C4-2B (cell line): ENCODE data around the gene IGFBP7.

ENCODE experiments used
- H3K27ac ChIP-seq: fragments of 450-650 bp; 2 replicates; pipeline ENCODE4 v1.5.1; 2017
- CTCF ChIP-seq: fragments of 450-650 bp; conservative IDR thresholded peaks from 2 replicates; pipeline ENCODE4 v1.5.1; 2017; ENCODE audit warnings: mild to moderate bottlenecking
- ZFX ChIP-seq: fragments of 450-650 bp; IDR thresholded peaks from 2 replicates; pipeline ENCODE4 v1.6.1; 2017

IGFBP7 gene

DNA sequence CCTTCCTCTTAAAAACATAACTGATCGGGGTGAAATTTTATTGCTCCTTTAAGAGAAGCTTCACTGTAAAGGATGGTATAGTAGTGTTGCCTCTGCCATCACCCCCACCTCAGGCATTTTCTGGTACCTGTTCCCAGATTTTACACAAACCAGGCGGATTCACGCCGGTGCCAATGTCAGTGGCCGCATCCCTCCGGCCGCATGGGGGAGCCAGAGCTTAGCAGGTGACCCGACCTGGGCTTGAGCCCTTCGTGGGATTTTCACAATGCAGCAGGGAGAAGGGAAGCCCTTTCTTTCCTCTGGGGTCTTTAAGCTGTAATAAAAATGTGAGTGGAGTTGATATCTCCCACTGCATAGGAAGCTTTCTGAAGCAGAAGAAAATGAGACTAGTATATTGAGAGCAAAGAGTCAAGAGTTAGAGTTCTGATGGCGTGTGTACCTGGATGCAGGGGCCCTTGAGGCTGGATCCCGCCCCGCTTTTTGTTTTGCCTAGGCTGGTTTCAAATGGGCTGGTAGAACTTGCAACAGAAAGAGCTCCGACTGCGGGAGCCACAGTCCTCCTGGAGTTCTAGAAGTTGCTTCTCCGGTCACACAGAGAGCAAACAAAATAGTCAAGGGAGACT is 72.1 kb downstream of the IGFBP7 start:
- TF ChIP-seq ZFX, result no peak
- TF ChIP-seq CTCF, result peak; percentile 93
- H3K27ac ChIP-seq, result no peak overlapping the region

- TF ChIP-seq ZFX, result no peak
- no peak overlapping the region for H3K27ac ChIP-seq
These were observed 75.7 kb downstream of the IGFBP7 start for GRCh38 chr4:57034520-57034919.

DNA sequence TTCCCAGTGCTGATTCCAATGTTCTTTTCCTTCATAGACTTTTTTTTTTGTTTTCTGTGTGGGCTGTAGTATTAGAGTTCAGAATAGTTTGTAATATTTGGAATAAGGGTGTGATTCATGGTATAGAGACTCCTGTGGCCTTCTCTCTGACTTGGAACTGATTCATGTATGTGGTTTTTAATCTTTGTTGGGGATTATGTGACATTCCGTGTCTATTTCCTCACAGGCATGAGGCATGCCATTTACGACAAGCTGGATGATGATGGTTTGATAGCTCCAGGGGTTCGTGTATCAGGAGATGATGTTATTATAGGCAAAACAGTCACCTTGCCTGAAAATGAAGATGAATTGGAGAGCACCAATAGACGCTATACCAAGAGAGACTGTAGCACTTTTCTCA is 87.1 kb downstream of the IGFBP7 start:
- no peak overlapping the region for H3K27ac ChIP-seq
- TF ChIP-seq ZFX, result no peak
- no peak for TF ChIP-seq CTCF

DNA sequence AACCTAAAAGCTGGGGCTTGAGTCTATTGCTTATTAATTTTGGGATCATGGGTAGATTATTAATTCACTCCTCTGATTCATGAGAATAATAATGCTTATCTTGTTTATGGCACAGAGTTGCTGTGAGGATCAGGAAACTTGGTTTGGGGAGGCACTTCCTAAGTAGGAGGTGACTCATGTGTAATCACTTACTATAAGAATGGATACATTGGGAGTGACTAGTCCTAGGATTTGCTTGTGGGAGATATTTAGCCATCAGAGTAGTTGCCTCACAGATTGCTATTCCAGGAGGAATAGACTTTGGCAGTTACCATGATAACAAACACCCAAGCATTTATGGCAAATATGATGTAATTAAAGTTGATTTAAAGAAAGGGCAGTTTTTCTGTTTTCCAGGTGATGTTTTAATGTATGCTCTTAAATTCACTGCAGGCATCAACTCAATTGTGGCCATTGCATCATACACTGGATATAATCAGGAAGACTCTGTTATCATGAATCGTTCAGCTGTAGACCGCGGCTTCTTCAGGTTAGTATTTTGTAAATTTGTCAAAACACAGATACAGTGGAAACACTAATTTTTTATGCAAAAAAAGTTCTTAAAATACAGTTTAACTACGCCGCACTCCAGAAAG is 89.6 kb downstream of the IGFBP7 start:
- TF ChIP-seq ZFX (no peak), CTCF (no peak)
- no peak overlapping the region for H3K27ac ChIP-seq

DNA sequence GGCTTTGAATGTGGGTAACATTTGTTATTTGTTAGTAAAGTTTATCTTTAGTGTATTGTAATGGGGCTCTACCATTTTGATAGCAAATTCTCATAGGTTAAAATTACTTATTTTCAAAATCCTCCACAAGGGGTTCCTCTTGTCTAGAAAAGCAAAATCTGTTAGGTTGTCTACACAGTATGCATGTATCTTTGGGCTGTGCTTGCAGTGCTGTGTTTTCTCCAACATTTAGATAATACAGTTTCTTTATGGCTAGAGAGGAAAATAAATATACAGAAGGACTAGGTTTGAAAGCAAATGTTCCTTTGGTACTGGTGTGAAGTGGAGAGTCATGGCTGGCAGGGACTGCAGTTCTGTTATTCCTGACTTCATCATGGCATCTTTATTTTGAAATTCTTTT is 91.2 kb downstream of the IGFBP7 start:
- H3K27ac ChIP-seq, result no peak overlapping the region
- TF ChIP-seq CTCF (no peak), ZFX (no peak)

DNA sequence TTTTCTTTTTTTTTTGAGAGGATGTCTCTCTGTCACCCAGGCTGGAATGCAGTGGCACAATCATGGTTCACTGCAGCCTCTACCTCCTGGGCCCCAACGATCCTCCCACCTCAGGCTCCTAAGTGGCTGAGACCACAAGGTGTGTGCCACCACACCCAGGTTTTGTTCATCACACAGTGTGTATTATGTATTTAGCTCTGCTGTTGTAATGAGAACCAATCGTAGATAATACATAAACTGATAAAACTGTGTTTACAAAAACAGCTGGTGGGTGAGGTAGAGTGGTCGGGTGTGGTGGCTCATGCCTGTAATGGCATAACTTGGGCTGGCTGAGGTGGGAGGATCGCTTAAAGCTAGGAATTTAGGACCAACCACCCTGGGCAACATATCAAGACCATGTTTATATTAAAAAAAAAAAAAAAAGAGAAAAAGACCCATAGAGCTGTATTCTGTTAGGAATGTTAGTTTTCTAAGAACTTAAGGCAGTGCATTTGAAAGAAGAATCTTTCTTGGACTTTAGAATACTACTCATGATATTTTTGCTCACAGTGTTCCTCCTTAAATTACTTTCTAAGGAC is 96.6 kb downstream of the IGFBP7 start:
- no peak overlapping the region for H3K27ac ChIP-seq
- TF ChIP-seq CTCF (no peak), ZFX (no peak)

GRCh38 chr4:56999751-57000150 is 110.4 kb downstream of the IGFBP7 start:
- no peak for TF ChIP-seq ZFX
- TF ChIP-seq CTCF, result no peak
- H3K27ac ChIP-seq, result no peak overlapping the region

DNA sequence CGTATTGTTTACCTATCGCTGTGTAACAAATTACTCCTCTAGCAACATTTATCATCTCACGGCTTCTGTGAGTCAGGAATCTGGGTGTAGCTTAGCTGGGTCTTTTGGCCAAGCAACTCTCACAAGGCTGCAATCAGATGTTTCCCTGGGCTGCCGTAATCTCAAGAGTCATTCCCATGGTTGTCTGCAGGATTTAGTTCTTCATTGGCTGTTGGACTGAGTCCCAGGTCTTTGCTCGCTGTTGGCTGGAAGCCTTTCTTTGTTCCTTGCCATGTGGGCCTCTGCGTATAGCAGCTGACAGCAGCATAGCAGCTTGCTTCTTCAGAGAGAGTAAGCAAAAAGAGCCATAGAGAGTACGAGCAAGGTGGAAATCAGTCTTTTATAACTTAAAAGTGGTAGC is 114.7 kb downstream of the IGFBP7 start:
- H3K27ac ChIP-seq, result peak overlapping the region; percentile 50
- TF ChIP-seq ZFX (no peak), CTCF (no peak)
